Fibroblast of skin of right quadriceps (primary cell): ENCODE results near the gene GABPA.
"Not testable (repeated sequence)": the region's sequence is repeated elsewhere in the genome, so short reads cannot be mapped to it uniquely, and the experiment has no call there.

Experiments
- DNase-seq: peaks from one replicate; pipeline ENCODE4 v3.0.0-alpha.2; 2013

Gene GABPA

DNA sequence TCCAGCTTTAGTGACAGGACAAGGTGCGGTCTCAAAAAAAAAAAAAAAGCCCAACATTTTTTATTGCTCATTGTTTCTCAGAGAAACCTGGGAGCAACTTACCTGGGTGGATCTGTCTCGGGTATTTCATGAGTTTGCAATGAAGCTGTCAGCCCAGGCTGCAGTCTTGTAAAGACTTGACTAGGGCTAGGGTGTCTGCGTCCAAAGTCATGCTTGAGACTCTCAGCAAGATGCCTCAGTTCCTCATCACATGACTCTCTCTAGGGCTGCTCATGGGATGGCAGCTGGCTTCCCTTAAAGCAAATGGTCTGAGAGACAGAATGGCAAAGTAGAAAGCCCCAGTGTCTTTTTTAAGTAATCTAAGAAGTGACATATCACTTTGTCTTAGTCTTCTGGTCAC, 8.1 kb downstream of the GABPA start:
- no peak for DNase-seq

DNA sequence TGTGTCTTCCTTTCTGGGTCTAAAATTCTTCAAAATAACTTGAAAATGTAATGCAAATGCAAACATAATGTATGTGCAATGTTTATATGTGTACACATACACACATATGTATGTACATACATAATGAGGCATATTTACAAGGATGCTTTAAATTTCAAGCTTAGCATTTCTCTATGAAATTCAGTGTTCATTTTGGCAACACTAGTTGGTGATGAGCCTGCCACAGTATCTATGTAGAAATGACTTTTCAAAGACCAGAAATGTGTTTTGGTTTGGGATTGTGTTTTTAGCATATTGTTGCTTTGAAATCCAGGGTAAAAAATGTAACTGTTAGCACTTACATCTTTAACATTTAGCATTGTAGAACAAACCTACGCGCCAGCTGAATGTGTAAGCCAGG, 10.1 kb downstream of the GABPA start:
- DNase-seq: no peak

DNA sequence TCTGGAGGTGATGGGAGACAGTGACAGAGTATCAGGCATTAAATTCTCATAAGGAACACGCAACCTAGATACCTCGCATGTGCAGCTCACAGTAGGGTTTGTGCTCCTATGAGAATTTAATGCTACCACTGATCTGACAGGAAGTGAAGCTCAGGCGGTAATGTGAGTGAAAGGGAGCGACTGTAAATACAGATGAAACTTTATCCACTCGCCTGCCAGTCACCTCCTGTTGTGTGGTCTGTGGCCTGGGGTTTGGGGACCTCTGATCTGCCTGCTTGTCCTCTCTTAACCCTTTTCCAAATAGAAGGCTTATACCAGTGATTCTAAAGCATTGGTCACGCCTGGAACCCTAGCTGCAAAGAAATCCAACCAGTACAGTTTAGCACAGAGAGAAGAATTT, 15.3 kb downstream of the GABPA start:
- DNase-seq: no peak

DNA sequence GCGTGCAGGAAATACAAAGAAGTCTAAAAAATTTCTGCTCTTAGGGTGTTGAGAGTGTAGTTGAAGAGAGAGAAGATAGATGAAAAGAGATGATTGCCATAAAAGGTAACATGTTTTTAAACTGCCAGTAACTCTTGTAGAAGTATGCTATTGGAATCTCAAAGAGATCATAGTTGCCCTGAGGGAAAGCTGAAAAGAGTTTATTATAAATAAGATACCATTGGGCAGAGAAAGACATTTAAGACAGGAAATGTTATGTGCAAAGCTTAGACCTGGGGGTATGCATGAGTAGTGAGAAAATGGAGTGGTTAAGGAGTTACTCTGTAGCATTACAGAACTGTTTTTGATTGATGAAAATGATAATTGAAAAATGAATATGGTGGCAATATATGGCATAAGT, 17.6 kb downstream of the GABPA start:
- DNase-seq: no peak

DNA sequence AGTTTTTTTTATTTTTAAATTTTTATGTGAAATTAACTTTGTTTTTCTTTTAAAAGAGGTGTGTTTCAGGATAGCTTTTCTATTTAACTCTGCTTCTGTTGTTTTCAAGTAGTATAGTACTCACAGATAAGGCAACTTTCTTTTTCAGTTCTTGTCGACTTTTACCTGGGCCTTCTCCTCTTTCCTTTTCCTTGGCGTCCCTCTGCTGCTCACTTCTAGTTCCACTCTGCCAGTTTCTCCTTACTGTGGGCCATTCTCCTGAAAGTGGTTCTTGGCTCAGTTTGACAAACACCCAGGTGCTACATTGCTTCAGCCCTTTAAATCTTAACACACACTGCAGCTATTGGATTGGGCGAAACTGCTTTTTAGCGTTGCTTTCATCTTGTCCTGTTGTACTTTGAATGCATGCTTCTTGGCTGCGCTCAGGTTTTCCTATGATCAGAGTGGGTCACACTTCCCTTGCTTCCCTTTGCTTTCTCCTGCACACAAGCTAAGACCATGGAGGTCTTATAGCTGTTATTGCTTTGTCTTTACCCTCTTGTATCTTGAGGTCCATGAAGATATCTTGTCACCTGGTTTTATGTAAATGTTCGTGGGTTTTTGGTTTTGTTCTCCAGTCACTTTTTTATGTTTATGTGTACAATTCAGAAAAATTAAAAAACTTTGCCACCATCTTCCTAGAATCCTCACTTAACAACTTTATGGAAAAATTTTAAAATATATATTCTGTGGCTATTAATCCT, 21.6 kb downstream of the GABPA start:
- no peak for DNase-seq

DNA sequence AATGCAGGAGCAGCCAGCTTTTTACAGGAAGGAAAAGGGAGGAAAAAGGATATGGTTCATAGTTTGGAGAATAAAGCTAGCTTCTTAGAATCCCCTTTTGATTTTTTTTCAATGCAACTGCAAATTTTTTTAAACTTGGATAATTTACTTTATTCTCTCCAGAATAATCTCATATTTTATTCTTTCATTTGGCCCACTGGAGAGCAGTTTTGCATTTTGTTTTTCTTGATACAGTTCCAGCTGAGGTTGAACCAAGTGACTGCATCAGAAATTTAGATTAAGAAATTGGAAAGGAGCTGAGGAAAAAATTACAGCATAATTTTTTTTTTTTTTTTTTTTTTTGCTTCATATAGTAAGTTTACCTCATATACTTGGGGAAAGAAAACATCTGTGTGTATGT, 22.8 kb downstream of the GABPA start:
- no peak for DNase-seq

DNA sequence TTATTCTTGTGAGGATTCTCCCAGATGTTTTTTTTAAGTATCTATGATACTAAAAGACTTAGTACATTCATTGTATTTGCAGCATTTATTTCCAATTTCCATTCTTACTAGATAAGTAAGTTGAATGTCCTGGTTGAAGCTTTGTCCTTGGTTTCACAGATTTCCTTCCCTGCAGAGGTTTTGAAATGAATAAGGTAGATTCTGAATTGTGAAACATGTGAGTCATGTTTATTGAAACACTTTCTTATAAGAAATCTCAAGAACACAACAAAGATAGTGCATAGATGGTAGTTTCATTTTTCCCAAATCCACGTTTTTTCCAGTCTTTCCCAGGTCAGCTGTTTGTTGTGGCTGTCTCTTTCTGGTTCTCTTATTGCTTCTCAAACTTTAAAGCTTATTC, 24.8 kb downstream of the GABPA start:
- DNase-seq: no peak

DNA sequence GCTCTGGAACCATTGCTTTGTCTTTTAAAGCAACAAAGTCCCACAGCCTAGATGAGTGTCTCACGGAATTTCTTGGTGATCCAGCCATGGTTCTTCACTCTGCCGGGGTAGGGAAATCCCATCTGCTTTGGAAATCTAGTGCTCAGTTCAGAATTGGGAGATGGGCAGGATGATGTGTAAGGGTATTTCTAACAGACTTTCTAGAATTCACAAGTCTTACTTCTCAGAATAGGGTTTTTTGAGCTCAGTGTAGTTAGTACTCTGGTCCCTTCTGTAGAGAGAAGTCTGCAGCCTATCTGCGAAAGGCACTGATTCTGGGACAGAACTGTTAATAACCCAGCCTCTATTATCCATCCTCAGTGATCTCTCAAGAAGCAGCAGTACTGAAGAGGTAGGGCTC, 25.3 kb downstream of the GABPA start:
- DNase-seq: no peak

DNA sequence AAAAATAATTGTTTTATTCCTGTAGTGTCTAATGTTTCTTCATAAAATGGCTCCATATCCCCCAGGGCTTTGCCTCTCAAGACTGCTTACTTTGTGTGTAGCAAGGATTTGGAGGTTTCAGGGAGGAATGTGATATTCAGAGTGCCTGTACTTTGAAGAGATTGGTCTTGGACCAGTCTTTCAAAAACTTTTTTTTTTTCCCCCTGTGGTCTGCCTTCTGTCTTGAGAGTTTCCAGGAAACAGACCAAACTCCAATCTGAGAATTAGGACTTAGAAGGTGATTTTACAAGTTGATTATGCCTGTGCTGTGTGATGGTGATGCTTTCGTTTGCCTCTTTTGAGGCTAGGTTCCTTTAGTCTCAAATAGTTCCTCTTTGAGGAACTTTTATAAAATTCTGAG, 25.9 kb downstream of the GABPA start:
- DNase-seq: no peak

DNA sequence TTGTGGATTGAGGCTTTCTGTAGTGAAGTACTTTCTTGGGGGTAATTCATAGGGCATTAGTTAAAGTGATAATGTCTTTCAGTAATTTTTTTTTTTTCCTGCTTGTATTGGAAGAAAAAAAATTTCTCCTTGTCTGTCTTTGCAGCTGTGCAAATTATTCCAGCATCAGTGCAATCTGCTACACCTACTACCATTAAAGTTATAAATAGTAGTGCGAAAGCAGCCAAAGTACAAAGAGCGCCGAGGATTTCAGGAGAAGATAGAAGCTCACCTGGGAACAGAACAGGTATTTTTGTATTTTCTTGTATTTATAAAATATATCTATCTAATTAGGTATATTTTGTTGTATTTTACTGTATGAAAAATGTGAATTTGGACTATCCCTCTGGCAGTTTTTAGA, 29.3 kb downstream of the GABPA start:
- DNase-seq: no peak

DNA sequence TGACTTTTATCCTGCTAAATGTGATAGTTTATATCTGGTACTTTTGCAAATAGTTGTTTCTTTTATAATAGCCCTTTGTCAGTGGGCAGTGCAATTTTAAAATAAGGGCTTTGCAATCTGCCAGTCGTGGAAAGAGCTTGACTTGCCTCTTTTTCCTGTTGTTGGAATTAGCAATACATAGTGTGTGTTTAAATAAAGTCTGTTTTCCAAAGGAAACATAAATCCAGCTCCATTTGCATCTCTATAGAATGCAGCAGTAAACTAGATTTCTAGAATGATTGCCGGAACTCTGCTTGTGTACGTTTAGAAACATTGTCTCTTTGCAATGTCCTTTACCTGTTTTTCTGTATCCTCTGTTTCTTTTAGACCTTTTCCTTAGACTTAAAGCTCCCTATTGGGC, 33.1 kb downstream of the GABPA start:
- DNase-seq: no peak

DNA sequence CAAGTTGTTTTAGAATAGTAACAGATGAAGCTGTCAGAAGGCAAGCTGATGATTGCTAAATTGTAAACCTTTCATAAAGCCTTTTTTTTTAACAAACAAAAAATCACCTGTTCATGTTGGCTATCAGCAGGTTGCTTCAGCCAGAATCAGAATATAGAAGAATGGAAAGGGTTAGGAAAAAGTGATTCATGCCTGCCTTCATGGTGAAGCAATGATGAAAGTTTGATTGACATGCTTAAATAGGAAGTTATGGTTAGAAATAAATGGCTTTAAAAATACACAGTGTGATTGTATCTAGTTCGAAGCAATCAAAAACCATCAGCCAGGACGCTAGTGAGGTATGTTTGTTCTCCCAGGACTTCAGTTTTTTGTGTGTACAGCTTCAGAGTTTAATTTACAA, 37.9 kb downstream of the GABPA start:
- DNase-seq: no peak

DNA sequence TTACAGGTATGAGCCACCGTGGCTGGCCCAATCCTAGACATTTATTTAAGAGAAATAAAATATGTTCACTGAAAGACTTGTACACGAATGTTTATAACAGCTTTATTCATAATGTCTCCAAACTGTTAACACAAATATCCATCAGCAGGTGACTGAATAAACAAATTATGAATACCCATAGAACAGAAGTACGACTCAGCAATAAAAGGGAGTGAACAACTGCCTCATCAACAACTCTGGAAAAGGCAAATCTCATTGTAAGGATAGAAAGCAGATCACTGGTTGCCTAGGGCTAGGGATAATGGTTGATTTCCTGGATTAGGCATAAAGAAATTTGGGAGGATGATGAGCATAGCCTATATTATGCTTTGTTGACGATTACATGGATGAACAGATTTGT, 41.7 kb downstream of the GABPA start:
- DNase-seq: no peak

DNA sequence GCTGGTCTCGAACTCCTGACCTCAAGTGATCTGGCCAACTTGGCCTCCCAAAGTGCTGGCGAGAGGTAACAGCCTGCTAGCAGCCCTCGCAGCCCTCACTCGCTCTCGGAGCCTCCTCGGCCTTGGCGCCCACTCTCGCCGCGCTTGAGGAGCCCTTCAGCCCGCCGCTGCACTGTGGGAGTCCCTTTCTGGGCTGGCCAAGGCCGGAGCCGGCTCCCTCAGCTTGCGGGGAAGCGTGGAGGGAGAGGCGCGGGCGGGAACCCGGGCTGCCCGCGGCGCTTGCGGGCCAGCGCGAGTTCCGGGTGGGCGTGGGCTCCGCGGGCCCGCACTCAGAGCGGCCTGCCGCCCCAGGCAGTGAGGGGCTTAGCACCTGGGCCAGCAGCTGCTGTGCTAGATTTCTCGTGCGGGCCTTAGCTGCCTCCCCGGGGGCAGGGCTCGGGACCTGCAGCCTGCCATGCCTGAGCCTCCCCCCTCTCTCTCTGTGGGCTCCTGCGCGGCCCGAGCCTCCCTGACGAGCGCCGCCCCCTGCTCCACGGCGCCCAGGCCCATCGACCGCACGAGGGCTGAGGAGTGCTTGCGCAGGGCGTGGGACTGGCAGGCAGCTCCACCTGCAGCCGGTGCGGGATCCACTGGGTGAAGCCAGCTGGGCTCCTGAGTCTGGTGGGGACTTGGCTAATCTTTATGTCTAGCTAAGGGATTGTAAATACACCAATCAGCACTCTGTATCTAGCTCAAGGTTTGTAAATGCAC, 43.5 kb downstream of the GABPA start:
- DNase-seq: not testable (repeated sequence)

DNA sequence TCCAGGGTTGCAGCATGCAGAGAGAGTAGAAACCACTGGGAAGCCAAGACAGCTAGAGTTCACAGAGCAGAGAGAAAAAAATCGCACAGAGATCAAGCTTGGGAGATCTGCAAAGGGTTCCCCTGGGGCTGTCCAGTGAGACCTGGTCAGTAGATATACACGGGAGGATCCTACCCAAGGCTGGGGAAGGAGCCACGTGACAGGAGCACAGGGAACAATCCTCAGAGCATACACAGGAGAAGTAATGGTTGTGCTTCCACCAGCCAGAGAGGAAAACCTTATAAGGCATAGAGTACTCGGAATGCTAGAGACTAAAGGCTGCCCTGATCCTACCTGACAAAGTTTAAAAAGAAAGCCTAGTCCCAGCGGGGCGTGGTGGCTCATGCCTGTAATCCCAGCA, 53.9 kb downstream of the GABPA start:
- no peak for DNase-seq

DNA sequence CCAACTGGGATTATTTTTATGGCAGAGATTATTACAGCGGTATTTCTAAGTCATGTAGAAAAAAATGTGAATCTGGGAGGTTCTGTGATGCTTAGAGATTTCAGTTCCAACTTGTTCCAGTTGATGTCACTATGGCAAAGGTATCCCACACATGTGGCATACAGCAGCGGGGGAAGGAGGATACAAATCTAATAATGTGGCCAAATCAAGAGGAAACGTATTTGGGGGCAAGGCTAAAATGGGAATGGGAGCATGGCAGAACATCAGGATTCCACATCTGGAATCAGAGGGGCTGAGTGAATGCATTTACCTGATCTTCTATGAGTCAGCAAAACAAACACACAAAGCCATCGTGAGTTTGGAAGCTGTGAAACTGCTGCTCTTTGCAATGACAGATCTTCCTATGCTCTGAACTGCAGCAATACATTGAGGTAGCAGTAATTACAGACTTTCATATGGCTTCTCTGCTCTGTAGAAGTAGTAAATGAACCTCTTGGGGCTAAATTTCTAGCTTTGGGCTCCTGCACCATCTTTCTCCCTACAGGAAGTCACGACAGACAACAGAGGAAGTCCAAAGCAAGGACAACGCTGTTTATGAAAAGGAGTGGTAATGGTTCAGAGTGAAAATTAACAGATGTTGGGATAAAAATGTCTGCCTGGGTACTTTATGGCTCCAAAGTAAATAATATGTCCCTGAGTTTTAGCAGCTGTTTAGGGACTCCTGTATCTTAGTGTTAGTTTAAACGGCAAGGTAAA, 55.5 kb downstream of the GABPA start:
- peak; percentile 47 for DNase-seq

DNA sequence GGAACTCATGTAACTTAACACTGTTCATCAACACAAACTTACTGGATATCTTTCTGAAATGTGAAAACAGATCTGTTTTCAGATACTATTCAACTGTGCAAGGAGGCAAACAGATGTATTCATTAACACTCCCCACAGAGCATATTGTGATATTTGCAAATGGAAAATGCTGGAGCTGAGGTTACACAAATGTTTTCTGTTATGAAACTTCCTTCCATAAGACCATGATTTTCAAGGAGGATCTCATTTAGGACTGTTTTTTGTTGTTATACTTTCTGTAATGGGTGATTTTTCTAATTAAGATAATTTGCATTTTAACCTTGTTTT, 56.1 kb downstream of the GABPA start:
- DNase-seq: no peak

DNA sequence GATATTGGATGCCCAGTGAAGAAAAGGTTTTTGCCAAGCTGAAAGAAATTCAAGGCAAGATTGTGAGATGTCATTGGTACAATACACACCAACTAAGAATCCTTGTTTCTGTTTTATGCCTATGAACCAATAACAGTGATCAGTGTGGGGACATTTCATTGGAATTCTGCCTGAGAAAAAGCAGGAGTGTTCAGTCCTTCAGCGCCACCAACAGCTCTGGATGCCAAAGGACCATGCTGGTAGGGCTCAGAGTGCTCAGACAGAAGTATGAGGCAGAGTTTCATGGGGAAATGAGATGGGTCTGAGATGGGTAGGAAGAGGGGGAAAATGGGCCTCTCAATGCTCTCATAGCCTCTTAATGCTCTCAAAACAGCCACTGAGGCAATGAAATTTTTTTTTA, 56.5 kb downstream of the GABPA start:
- DNase-seq: no peak

DNA sequence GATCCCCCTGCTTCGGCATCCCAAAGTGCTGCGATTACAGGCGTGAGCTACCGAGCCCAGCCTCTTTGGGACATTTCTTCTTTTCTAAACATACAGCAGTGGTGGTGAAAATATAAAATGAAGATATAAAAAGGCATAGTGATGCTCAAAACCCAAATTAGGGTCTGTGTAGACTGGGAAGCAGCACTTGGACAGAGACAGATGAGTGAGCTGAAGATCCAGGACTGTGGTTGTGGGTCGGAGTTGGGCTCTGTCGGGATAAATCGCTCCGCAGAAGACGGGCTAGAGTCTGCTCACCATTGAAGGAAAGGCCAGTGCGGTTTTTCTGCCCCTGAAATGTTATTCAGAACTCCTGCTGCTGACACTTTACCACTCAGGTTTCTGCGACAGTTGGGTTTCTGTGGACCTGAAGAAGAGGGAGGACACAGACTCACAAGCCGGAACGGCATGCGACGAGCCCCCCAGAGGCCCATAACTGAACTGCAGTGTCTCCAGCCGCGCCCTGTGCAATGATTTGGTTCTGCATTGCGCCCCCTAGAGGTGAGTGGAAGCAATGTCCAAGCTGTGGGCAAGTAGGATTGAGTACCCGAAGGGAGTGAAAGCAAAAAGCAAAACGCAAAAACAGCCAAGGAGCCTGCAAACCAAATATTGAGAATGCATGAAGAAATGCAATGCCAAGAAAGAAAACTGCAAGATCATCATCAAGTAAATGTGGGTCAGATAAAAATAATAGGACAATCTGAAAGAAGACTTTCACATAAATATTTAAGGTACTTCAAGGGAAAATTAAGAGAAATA, 66.6 kb downstream of the GABPA start:
- peak; percentile 79 for DNase-seq

DNA sequence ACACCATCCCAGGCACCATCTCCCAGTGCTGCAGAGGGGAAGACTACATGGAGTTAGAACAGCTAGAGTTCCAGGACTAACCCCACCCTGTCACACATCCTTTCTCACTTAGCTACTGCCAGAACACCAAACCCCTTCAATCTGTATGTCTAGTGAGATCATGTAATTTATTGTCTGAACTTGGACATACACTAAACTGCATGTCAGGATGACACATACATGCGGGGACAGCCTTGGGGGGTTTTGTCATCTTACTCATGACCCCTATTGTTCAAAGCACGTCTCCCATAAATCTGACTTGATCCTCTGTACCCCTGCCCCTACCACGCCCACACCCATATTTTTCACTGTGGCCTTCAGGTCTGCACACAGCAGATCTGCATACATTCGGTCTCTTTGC, 71.3 kb downstream of the GABPA start:
- no peak for DNase-seq

DNA sequence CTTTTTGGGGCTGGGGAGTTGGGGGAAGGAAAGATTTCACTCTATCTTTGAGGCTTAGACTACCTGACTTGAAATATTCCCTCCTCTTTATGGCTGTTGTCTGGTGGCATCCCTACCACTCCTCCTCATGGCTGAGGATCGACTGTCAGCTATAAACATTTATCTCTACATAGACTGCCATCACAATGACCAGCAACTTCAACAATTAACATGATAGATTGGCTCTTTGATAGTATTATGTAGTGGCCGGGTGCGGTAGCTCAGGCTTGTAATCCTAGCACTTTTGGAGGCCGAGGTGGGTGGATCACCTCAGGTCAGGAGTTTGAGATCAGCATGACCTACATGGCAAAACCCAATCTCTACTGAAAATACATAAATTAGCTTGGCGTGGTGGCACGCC, 72.4 kb downstream of the GABPA start:
- no peak for DNase-seq

DNA sequence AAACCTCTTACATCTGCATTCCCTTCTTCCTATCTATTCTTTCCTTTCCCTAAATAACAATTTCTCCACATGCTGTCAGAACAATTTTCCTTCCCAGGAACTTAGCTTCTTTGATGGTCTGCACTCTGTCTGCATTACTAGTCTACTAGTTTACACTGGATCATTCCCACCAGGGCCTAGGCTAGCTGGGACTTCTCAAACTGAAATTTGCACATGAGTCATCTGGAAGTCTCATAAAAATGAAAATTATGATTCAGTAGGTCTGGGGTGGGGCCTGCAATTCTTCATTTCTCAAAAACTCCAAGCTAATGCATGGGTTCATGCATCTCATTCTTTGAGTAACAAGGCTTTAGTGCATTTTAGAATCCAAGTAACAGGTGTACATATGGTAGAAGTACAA, 74.2 kb downstream of the GABPA start:
- peak; percentile 26 for DNase-seq

DNA sequence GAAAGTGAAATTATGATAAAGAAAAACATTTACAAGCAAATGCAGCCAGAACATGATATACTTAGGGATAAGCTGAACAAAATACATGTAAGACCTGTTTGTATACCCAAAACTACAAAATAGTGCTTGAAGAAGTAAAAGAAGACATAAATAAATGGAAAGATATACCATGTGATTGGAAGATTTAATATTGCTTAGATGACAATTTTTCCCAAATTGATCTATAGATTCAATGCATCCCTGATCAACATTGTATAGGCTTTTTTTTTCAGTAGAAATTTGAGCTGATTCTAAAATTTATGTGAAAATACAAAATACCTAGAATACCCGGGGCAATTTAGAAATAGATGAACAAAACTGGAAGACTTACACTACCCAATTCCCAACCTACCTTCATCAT, 76.4 kb downstream of the GABPA start:
- no peak for DNase-seq
